Thyroid gland (tissue), 4 donors: ENCODE results near the gene KLK11. TPM values are rescaled to one million over a fixed set of nuclear protein-coding genes. Genes with fewer than 3 reads are reported as not detected.

Experiments used
- DNase-seq, 2 donors: peaks; one replicate each; pipeline ENCODE4 v3.0.0-alpha.2; 2019
- H3K27ac ChIP-seq, 3 donors: fragments of 200-600 bp; sonication (generic); 1 replicate in 2 of 3; 2 replicates in 1 of 3; pipeline ENCODE4 v1.5.1; 2016 to 2019; ENCODE audit warnings: mild to moderate bottlenecking in 1 of 3, moderate library complexity in 1 of 3
- H3K27me3 ChIP-seq: fragments of 200-600 bp; sonication (generic); one replicate; pipeline ENCODE4 v1.5.1; 2019
- H3K36me3 ChIP-seq, 2 donors: fragments of 200-600 bp; sonication (generic); one replicate each; pipeline ENCODE4 v1.5.1; 2016 to 2019
- H3K4me1 ChIP-seq, 2 donors: fragments of 200-600 bp; sonication (generic); one replicate each; pipeline ENCODE4 v1.5.1; 2017 to 2019
- H3K4me3 ChIP-seq, 3 donors: fragments of 200-600 bp; sonication (generic); replicated peaks in 1 of 3; 1 replicate in 2 of 3; 2 replicates in 1 of 3; pipeline ENCODE4 v1.5.1; 2016; ENCODE audit warnings: mild to moderate bottlenecking in 1 of 3
- H3K9me3 ChIP-seq: fragments of 200-600 bp; sonication (generic); one replicate; pipeline ENCODE4 v1.5.1; 2017
- CTCF ChIP-seq, 6 experiments: fragments of 200-600 bp in 3 of 6; fragments of 450-650 bp in 3 of 6; sonication (generic) in 3 of 6; IDR thresholded peaks; one replicate each; pipeline ENCODE4 v1.5.1; 2016 to 2019; ENCODE audit warnings: antibody characterized with exemption in 6 of 6, mild to moderate bottlenecking in 2 of 6, inconsistent platforms in 1 of 6, moderate library complexity in 1 of 6
- POLR2A ChIP-seq, 2 donors: fragments of 450-650 bp; IDR thresholded peaks; one replicate each; pipeline ENCODE4 v1.6.1; 2017; ENCODE audit warnings: antibody characterized with exemption in 2 of 2, mild to moderate bottlenecking in 2 of 2, moderate library complexity in 1 of 2
- WGBS, 2 donors: methylation state at CpG; one replicate each; pipeline ENCODE4 v1.1.5; 2017; 5-methylcytosine and 5-hydroxymethylcytosine counted together
- intact Hi-C: fragments of 100-400 bp; cut with DNase I; formaldehyde crosslinking; loops from one replicate; pipeline ENCODE4 v1.15.1; 2023
- total RNA-seq, 4 donors: library from RNA; depleted of rRNA; stranded (reverse); fragments of >200 nt; gene quantifications; one replicate each; pipeline ENCODE4 v1.2.3, GENCODE V29; 2016

The KLK11 gene
- total RNA-seq, 4 donors from 2014 or later: 0.40 to 0.93 TPM; not detected in 2

GRCh38 chr19:51001515-51001914 lies 24.9 kb downstream of the KLK11 start, which contains the start of gene KLK8:
KLK8 (minus strand) TSS chr19:51001604; CDS start chr19:51001167, 437 bp downstream.
- no peak for TF ChIP-seq POLR2A (IDR thresholded peaks at IDR 0.05)
- TF ChIP-seq CTCF (IDR thresholded peaks at IDR 0.05): no peak
- DNase-seq: no peak
- H3K9me3 ChIP-seq: no peaks in the 10 kb centered on the region
- no peaks in the 10 kb centered on the region for H3K4me1 ChIP-seq
- intact Hi-C loops: no loop called here
- H3K36me3 ChIP-seq: no peaks in the 10 kb centered on the region
- H3K4me3 ChIP-seq: no peak within 1 kb of the TSS
- H3K27me3 ChIP-seq: peaks cover 10% of the 10 kb centered on the region
- H3K27ac ChIP-seq: no peak within 1 kb of the TSS
- 20 to 33% methylated on average over 4 to 7 of the region's 7 CpGs for WGBS, 2 donors

GRCh38 chr19:51000981-51001380 lies 25.4 kb downstream of the KLK11 start:
- DNase-seq: no peak
- Histone ChIP-seq H3K4me3 (no peak overlapping the region), H3K9me3 (no peaks in the 10 kb centered on the region), H3K4me1 (no peaks in the 10 kb centered on the region), H3K27ac (no peak overlapping the region), H3K27me3 (peaks cover 10% of the 10 kb centered on the region), H3K36me3 (no peaks in the 10 kb centered on the region)
- no peak for TF ChIP-seq CTCF (IDR thresholded peaks at IDR 0.05)
- WGBS, 2 donors: 29 to 42% methylated on average over 9 to 16 of the region's 16 CpGs
- intact Hi-C loops: no loop called here

GRCh38 chr19:51000426-51000825 lies 26.0 kb downstream of the KLK11 start:
- TF ChIP-seq CTCF (IDR thresholded peaks at IDR 0.05): no peak
- TF ChIP-seq POLR2A (IDR thresholded peaks at IDR 0.05): no peak
- Histone ChIP-seq H3K27ac (no peak overlapping the region), H3K36me3 (no peaks in the 10 kb centered on the region), H3K4me3 (no peak overlapping the region), H3K4me1 (no peaks in the 10 kb centered on the region), H3K9me3 (no peaks in the 10 kb centered on the region), H3K27me3 (peaks cover 10% of the 10 kb centered on the region)
- intact Hi-C loops: no loop called here
- DNase-seq: no peak
- WGBS, 2 donors: 95 to 96% methylated on average over 9 of the region's 10 CpGs

- H3K4me1 ChIP-seq: no peaks in the 10 kb centered on the region
- no peak overlapping the region for H3K27ac ChIP-seq
- H3K36me3 ChIP-seq: no peaks in the 10 kb centered on the region
- H3K4me3 ChIP-seq: no peak overlapping the region
- TF ChIP-seq POLR2A (IDR thresholded peaks at IDR 0.05): no peak
- TF ChIP-seq CTCF (IDR thresholded peaks at IDR 0.05): no peak
- H3K9me3 ChIP-seq: no peaks in the 10 kb centered on the region
- H3K27me3 ChIP-seq: peaks cover 10% of the 10 kb centered on the region
- DNase-seq: no peak
- intact Hi-C loops: no loop called here
- 58 to 67% methylated on average over 4 of the region's 4 CpGs for WGBS, 2 donors
Measured at GRCh38 chr19:50998686-50999085, 27.7 kb downstream of the KLK11 start.

- Histone ChIP-seq H3K27ac (no peak overlapping the region), H3K9me3 (no peaks in the 10 kb centered on the region), H3K36me3 (no peaks in the 10 kb centered on the region), H3K4me3 (no peak overlapping the region), H3K4me1 (no peaks in the 10 kb centered on the region), H3K27me3 (peaks cover 10% of the 10 kb centered on the region)
- 71 to 77% methylated on average over 5 of the region's 5 CpGs for WGBS, 2 donors
- TF ChIP-seq CTCF (IDR thresholded peaks at IDR 0.05) (no peak), POLR2A (IDR thresholded peaks at IDR 0.05) (no peak)
- no peak for DNase-seq
- intact Hi-C loops: no loop called here
Measured at GRCh38 chr19:50998061-50998460, 28.4 kb downstream of the KLK11 start.
